ENCODE measurements around the gene CNIH1.

DNA sequence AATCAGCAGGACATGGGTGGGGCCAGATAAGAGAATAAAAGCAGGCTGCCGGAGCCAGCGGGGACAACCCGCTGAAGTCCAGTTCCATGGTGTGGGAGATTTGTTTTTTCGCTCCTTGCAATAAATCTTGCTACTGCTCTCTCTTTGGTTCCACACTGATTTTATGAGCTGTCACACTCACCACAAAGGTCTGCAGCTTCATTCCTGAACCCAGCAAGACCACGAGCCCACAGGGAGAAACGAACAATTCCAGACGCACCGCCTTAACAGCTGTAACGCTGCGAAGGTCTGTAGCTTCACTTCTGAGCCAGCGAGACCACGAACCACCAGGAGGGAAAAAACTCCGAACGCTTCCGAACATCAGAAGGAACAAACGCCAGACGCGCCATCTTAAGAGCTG is 2.8 kb upstream of the CNIH1 start:
- TF ChIP-seq TBP (CRISPR knock-in tag; IDR thresholded peaks at IDR 0.05): no peak
- TF ChIP-seq, protein P1, sequence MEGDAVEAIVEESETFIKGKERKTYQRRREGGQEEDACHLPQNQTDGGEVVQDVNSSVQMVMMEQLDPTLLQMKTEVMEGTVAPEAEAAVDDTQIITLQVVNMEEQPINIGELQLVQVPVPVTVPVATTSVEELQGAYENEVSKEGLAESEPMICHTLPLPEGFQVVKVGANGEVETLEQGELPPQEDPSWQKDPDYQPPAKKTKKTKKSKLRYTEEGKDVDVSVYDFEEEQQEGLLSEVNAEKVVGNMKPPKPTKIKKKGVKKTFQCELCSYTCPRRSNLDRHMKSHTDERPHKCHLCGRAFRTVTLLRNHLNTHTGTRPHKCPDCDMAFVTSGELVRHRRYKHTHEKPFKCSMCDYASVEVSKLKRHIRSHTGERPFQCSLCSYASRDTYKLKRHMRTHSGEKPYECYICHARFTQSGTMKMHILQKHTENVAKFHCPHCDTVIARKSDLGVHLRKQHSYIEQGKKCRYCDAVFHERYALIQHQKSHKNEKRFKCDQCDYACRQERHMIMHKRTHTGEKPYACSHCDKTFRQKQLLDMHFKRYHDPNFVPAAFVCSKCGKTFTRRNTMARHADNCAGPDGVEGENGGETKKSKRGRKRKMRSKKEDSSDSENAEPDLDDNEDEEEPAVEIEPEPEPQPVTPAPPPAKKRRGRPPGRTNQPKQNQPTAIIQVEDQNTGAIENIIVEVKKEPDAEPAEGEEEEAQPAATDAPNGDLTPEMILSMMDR (CRISPR knock-in tag; IDR thresholded peaks at IDR 0.05): no peak

All from HepG2 (cell line).